Measurements from ENCODE around the gene MARCHF2.

Gene MARCHF2

DNA sequence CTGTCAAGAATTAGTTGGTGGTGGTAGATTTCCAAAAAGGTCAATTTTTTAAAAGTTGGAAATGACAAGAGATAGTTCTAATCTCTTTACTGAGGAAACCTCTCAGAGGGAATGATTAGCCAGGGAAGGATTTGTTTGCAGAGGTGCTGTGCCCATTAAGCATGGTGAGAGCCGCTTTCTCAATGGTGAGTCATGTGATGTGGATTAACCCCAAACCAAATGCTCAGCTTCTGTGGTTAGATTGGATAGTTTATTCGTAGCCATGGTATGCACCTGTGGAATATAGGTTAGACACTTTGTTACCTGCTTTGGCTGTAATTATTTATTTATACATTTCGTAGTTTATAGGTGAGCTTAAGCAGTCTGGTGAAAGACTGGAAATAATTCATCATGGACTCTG is 38.8 kb downstream of the MARCHF2 start:
- DNase-seq (ENCODE audit: low read depth in 2 of 2, low spot score in 1 of 2) = no peak

DNA sequence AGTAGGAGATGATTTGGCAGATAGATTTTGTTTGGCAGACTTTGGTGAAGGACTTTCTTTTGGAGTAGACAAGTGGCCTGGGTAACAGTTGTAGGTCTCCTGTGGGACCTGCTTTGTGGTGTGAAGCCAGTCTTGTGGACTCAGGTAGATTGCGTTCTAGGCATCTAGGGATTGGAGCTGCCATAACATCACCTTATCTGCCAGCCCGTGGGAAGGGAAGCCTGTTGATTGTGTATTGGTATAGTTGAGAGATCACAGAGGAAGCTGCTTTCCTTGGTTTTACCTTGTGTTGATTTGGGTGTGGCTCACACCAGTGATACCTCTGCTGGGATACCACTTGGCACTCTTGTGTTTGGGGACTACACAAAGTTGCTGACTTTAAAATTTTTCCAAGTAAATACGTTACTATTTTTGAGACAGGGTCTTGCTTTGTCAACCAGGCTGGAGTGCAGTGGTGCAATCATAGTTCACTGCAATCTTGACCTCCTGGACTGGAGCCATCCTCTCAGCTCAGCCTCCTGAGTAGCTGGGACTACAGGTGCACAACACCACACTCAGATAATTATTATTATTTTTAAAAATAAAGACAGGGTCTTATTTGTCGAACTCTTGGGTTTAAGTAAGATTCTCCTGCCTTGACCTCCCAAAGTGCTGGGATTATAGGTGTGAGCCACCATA is 39.5 kb downstream of the MARCHF2 start:
- no peak for DNase-seq (ENCODE audit: low read depth in 2 of 2, low spot score in 1 of 2)

DNA sequence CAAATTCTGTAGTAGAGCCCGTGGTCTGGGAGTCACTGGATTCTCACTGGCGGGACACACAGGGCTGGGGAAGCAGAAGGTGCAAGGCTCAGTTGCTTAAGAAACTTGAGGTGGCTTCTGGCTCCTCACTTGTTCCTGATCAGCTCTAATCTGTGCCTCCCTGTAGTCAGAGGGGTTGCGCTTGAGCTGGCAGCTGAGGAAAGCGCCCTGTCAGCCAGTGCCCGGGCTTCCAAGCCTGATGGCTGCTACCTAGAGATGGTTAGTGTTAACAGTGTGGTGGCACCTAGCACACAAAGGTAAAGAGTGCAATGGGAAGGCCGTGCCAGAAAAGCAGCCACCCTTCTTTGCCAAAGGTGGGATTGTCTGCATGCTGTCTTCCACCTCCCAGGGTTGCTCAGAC is 40.5 kb downstream of the MARCHF2 start:
- DNase-seq (ENCODE audit: low read depth in 2 of 2, low spot score in 1 of 2) = no peak

DNA sequence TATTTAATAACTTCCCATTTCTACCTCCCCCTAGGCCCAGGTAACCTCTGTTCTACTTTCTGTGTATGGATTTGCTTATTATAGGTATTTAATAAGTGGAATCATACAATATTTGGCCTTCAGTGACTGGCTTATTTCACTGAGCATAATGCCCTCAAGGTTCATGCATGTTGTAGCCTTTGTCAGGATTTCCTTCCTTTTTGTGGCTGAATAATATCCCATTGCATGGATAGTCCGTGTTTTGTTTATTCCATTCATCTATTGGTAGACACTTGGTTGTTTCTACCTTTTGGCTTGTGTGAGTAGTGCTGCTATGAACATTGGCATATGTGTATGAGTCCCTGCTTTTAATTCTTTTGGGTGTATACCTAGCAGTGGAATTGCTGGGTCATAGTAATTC is 41.1 kb downstream of the MARCHF2 start:
- DNase-seq (ENCODE audit: low read depth in 2 of 2, low spot score in 1 of 2) = no peak

DNA sequence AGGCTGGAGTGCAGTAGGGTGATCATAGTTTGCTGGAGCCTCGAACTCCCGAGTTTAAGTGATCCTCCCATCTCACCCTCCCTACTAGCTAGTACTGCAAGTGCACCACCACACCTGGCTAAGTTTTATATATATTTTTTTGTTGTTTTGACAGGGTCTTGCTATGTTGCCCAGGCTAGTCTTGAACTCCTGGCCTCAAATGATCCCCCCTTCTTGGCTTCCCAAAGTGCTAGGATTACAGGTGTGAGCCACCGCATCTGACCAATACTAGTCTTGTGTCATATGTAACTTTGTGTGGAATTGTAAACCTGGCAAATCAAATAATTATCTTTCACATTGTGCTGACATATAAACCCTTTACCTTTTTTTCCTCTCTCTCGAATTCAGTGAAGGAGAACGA is 41.9 kb downstream of the MARCHF2 start:
- no peak for DNase-seq (ENCODE audit: low read depth in 2 of 2, low spot score in 1 of 2)

DNA sequence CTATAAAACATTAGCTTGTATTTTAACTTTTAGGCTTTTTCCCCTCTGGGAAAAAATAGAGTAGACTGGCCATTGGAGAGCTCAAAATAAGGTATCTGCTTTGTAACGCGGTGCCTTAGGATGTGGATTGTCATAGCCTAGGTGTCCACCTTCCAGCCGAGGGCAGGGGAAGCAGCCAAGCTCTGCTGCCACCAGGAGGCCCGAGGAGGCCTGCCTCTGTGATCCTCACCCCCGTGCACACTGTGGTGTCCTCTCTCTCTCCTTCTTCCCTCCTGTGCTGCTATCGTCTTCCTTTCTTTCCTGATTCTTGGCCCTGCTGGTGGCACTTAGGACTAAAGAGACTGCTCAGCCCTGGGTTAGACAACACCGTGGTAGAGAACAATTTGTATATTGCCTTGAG is 43.0 kb downstream of the MARCHF2 start:
- no peak for DNase-seq (ENCODE audit: low read depth in 2 of 2, low spot score in 1 of 2)

DNA sequence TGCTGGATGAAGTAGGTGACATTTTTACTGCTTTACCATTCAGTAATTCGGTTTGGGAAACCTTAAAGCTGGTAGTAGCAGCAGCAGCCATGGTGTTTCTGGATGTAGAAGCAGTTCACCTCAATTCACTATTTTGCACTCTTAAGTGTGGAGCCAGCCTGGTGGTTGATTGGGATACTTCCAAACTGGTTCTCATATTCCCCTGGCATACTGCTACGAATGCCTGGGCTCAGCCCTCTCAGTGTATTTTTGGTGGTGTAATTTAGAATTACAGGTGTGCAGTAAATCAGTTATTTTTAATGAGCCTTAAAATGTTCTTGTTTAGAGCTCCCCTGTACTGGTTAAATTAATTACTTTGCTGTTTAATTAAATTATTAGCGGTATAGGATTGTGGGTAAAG is 44.1 kb downstream of the MARCHF2 start:
- DNase-seq (ENCODE audit: low read depth in 2 of 2, low spot score in 1 of 2) = no peak

DNA sequence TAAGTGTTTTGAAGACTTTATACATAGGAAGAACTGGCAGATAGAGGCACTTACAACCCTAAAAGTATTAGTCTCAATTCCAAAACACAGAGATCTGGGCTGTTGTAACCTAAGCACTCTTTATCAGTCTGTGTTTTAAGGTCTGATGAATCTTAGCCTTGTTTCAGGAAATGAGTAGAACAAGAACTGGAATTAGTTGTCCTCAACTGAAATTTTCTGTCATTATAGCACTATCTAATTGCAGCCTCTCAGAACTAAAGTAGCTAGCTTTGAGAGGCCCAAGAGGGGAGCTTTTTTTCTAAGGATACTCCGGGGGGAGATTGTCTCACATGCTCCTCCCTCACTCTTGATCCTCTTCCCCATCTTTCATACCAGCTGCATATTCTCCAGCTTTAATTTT is 44.7 kb downstream of the MARCHF2 start:
- DNase-seq (ENCODE audit: low read depth in 2 of 2, low spot score in 1 of 2) = no peak

DNA sequence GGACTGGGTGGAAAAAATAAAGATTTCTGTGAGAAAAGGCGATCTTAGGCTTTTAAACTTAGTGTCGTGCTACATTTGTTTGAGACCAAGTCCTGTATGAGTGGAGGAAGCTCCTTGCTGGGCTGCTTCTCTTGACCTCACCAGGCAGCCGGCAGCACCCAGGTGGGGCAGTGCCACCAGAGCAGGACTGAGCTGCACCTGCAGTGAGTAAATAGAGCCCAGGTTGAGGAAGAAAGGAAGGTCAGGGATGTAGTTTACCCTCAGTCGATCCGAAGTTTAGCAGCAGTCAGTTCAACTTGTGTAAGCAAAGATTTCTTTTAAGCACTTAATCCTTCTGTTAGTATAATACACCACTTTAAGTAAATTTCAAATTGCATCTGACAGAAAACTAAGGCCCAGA is 45.3 kb downstream of the MARCHF2 start:
- no peak for DNase-seq (ENCODE audit: low read depth in 2 of 2, low spot score in 1 of 2)

DNA sequence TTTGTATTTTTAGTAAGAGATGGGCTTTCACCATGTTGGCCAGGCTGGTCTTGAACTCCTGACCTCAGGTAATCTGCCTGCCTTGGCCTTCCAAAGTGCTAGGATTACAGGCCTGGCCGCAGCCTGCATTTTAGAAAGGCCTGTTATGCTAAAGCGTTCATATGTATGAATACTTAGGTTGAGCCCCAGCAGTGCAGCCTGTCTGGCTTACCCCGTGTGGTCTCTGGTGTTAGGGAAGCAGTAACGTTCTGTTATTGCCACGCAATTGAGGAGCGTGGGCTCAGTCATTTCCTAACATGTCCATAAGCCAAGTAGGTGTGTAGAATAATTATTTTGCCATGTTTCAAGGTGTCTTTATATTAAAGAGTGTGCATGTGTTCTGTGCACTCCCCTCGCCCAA is 46.0 kb downstream of the MARCHF2 start:
- DNase-seq (ENCODE audit: low read depth in 2 of 2, low spot score in 1 of 2) = no peak

DNA sequence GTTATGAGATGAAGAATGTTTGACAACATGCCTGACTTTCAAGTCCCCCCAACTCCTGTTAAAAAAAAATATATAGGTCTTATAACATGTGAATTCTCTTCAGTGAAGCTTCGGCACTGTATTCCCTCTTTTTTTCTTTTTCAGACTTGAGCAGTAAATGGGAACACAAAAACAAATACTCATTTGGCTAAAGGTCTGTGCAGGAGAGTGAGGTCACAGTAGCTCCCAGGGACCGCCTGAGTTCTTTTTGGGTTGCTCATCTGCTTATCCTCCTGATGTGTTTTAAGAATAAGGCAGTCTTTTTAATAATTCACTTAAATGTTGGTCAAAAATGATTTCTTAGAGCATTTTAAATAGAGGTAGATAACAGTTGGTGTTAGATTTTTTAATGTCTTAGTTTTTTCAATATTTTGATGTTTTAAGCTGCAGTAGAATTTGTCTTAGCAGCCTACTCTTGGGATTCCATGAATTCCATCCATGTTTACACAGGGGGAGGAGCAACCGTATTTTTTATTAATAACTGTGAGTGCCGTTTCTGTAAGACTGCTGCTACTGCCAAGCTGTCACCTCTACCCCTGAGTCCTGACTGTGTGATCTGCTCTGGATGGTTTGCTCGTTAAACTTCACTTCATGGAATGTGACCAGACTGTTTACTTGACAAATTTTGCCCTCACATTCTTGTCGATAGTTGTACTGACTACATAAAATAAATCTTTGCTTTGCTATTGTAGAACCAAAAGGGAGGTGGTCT is 46.6 kb downstream of the MARCHF2 start:
- DNase-seq (ENCODE audit: low read depth in 2 of 2, low spot score in 1 of 2) = no peak

DNA sequence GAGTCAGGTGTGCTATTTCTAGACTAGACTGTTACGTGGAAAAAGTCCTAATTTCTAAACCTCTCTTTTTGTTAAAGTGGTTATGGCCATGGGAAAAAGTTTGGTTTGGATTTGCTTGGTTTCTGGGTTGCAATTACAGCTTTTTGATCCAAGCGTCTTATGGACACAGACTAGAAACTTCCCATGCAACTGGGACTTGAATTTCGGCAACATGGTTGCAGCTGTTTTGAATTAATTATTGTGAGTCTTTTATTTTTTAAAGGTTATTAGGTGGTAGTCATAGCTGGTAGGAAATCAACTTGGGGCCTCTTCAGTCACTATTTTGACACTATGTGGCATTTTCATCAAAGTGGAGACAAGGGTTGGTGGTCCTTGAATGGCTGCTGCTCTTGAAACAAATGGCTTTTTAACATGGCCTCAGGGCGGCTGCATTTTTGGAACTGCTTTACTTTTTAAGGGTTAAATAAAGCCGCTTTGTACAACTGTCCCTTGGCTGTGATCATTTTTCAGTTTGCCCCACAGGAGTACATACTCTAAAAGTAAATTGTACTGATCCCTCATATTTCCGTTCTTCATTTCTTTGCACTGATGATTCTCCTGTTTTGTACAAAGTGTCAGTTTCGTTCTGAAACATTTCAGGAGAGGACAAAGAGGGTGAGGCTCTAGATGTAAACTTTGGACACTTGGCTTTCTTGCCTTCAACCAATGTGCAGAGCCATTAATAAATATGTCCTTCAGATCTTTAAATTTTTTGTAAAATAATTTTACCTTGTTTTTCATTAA is 47.6 kb downstream of the MARCHF2 start:
- DNase-seq (ENCODE audit: low read depth in 2 of 2, low spot score in 1 of 2) = no peak

DNA sequence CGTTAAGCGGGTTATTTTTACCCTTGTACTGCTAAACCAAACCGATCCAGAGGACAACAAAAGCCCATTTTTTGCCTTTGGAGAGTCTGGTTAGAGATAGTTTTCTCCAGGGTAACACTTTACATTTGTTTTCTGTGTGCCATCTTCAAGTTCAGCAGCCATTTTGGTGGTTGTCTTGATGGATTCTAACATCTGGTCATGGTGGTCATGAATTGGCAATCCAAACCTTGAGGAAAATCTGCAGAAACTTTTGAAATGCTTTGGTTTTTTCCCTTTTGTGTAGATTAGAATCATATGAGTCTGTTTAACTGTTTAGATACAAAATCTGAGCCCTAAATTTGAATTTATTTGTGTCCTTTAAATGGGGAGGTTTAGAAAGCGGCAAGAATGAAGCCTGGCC is 48.3 kb downstream of the MARCHF2 start:
- DNase-seq (ENCODE audit: low read depth in 2 of 2, low spot score in 1 of 2) = no peak

DNA sequence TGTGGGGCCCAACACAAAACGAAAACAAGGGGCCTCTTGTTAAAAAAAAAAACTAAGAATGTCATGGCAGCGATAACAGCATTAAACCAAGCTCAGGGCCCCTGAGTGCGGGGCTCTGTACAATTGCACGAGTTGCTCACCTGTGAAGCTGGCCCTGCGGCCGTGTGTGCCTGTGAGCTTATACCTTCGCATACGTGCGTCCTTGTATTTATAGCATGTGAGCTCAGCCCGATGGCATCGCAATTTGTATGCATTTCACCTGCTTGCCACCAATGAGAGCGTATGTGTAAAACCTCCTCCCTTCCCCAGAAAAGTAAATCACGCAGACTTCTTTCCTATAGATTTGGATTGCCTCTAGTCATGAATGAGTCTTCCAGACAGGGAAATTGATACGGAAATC is 48.8 kb downstream of the MARCHF2 start:
- DNase-seq (ENCODE audit: low read depth in 2 of 2, low spot score in 1 of 2) = no peak

DNA sequence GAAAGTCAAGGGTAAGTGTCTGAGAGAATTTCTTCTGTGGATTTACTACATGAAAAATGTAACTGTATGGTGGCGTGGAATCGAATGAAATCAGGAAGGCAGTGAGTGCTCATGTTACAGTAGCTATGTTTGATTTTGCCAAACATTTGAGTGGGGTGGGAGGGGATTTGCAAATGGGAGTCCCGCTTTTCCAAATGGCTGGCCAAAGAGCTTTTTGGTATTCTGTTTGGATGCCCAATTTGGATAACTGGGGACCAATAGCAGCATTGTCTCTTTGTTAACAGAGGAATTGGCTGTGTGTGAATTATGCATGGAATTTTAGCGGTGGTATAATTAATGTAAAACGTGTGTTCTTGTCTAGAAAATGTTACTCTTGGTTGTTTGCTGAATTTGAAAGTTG is 49.5 kb downstream of the MARCHF2 start:
- no peak for DNase-seq (ENCODE audit: low read depth in 2 of 2, low spot score in 1 of 2)

DNA sequence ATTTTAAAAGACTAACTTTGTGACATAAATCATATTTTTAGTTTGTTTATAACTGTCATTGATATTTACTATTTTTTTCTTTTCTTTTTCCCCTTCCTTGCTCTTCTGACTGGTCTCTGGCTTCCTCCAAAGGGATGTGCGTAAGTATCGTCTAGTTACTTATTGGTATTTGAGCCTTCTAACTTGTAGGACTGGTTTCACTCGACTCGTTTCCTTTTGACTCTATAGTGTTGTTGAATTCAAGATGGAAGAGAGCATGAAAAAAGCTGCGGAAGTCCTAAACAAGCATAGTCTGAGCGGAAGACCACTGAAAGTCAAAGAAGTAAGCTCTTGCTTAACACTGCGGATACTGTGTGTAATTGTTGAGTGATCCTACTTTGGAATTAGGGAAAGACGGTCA is 50.3 kb downstream of the MARCHF2 start:
- no peak for DNase-seq (ENCODE audit: low read depth in 2 of 2, low spot score in 1 of 2)

DNA sequence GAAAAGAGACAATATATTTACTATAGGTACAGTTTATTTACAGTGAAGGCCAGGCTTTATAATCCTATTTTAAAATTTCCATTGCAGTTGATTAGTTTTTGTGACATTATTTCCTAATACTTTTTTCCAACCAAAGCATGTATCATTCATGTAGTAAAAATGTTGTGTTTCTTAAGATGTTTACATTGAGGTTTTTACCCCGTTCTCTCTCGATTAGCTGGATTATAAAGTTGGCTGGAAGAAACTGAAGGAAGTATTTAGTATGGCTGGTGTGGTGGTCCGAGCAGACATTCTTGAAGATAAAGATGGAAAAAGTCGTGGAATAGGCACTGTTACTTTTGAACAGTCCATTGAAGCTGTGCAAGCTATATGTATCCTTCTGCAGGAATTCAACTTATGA is 52.9 kb downstream of the MARCHF2 start:
- DNase-seq (ENCODE audit: low read depth in 2 of 2, low spot score in 1 of 2) = no peak

DNA sequence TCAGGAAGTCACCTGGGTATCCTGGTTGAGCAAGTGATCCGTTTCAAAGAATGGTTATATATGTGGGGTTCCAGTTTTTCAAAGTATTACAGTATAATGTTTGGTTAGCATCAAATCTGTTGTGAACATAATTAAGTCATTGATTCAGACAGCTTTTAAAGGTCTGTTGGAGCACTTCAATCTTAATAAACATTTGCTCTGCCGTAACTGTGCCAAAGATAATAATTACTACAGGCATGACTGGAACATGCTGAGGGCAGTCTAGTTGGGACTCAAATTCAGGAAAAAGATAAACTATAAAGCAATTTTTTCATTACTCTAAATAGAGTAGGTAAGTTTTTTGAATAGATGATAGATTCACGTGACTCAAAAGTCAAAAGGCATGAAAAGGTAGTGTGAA is 55.0 kb downstream of the MARCHF2 start:
- DNase-seq (ENCODE audit: low read depth in 2 of 2, low spot score in 1 of 2) = no peak

DNA sequence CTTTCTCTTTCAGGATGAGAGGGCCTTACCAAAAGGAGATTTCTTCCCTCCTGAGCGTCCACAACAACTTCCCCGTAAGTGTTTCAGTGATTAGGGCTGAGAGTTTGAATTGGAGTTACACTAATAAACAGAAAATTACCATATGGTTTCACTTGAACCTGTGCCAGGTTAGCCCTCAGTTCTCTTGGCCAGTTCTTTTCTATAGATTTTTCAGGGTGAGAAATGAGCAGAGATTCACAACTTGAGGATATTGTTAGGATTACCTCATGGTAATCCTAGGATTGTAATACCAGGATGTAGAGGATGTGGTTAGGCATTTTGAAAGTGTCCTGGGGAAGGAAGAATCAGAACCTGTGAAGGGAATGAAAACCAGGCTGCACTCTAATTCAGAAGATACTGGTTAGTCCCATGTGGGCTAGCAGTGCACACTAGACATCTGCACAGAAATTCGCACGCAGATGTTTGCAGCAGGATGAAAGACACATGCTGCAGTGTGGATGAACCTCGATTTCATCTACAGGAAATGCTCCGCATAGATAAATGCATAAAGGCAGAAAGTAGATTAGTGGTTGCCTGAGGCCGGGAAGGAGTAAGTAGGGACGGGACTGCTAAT is 55.8 kb downstream of the MARCHF2 start:
- no peak for DNase-seq (ENCODE audit: low read depth in 2 of 2, low spot score in 1 of 2)

DNA sequence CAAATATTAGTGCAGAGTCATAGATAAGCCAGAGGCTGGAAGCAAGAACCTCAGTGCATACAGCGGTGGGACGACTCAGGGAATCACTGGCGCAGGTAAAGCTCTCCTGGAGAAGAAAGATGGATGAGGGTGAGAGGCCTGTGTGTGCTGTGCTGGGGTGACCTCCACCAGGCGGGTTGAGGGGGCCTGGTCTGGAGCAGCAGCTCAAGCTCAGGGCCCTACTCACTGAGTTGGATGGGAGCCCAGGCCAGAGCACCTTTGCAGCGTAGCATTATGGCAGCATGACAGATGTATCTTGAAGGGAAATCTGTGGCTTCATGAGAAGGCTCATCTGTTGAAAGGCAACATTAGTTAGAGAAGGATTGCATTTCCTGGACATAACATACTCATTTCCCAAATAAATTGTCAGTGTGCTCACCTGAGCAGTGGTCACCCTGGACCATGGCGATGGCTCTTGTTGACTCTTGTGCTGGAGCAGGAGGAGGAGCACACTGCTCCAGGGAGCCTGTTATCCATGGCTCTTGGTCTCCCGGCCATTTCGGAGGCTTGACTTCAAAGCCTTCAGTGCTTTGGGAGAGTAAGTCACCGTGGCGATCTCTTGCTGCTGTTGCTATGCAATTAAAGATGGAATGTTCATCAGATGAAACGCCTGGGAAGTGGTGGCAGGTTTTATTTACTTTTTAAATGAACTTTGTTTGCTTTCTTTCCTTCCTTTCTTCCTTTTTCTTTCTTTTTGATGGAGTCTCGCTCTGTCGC is 56.7 kb downstream of the MARCHF2 start:
- no peak for DNase-seq (ENCODE audit: low read depth in 2 of 2, low spot score in 1 of 2)
